GM18505 (cell line): ENCODE data around the gene LRCOL1.

Experiments
- ATAC-seq: cut with Tn5 transposase; IDR thresholded peaks from one replicate; pipeline ENCODE4 v1.9.1; 2021; ENCODE audit not compliant: unreplicated experiment
- POLR2A ChIP-seq: IDR thresholded peaks from 4 replicates; pipeline ENCODE4 v1.6.1; 2011; ENCODE audit warnings: borderline replicate concordance; ENCODE audit not compliant: insufficient read depth, insufficient read length; ENCODE audit errors: extremely low read depth

The LRCOL1 gene

GRCh38 chr12:132610051-132610759 is at the start of gene LRCOL1:
Gene LRCOL1, minus strand, starts transcription at chr12:132610582. Its CDS starts 4,331 bp downstream, at chr12:132606251.
- no peak for TF ChIP-seq POLR2A
- no peak for ATAC-seq

- ATAC-seq: no peak
- TF ChIP-seq POLR2A: no peak
Observed at GRCh38 chr12:132660052-132660451, 49.7 kb upstream of the LRCOL1 start.

GRCh38 chr12:132659146-132659545 is 48.8 kb upstream of the LRCOL1 start:
- no peak for ATAC-seq
- TF ChIP-seq POLR2A: no peak

- no peak for TF ChIP-seq POLR2A
- ATAC-seq: no peak
Observed at GRCh38 chr12:132658149-132658894, 47.9 kb upstream of the LRCOL1 start.

GRCh38 chr12:132657004-132657727 is 46.8 kb upstream of the LRCOL1 start:
- no peak for ATAC-seq
- no peak for TF ChIP-seq POLR2A

GRCh38 chr12:132653567-132654290 is 43.3 kb upstream of the LRCOL1 start:
- TF ChIP-seq POLR2A: no peak
- ATAC-seq: no peak

- TF ChIP-seq POLR2A: no peak
- ATAC-seq: no peak
Observed at GRCh38 chr12:132651444-132652100, 41.2 kb upstream of the LRCOL1 start.

GRCh38 chr12:132649226-132649945 is 39.0 kb upstream of the LRCOL1 start:
- ATAC-seq: no peak
- no peak for TF ChIP-seq POLR2A

GRCh38 chr12:132648616-132649225 is 38.3 kb upstream of the LRCOL1 start:
- ATAC-seq: no peak
- no peak for TF ChIP-seq POLR2A

GRCh38 chr12:132647858-132648257 is 37.5 kb upstream of the LRCOL1 start:
- no peak for TF ChIP-seq POLR2A
- ATAC-seq: no peak

- TF ChIP-seq POLR2A: no peak
- ATAC-seq: no peak
Observed at GRCh38 chr12:132646850-132647249, 36.5 kb upstream of the LRCOL1 start.
